HCT116 (cell line): ENCODE results near the gene GNGT2. TPM values are rescaled to one million over a fixed set of nuclear protein-coding genes. Genes with fewer than 3 reads are reported as not detected.
A peak's percentile ranks its signal among the peaks of the same experiment; 100 is the strongest.

Source experiments
- ATAC-seq: fragments of 200-7000 bp; cut with Tn5 transposase; 2 replicates; pipeline ENCODE4 v1.9.1; 2020; ENCODE audit warnings: mild to moderate bottlenecking, moderate library complexity
- BruUV-seq: library from RNA; stranded (reverse); fragments of 400-500 nt; replicated peaks from 2 replicates; lab custom pipeline; 2021; lab: Mats Ljungman, UMichigan
- CTCF ChIA-PET: fragments of 300-600 bp; sonication (Branson Sonifier 250); formaldehyde crosslinking; loops from one replicate; lab custom pipeline; 2021; ENCODE audit warnings: antibody characterized with exemption; lab: Charles Lee
- POLR2A ChIA-PET: fragments of 300-600, 350-600 bp; sonication (Branson Sonifier 250); formaldehyde crosslinking; loops from one replicate; lab custom pipeline; 2021; ENCODE audit warnings: antibody characterized with exemption; lab: Charles Lee
- RAD21 ChIA-PET, 2 experiments: fragments of 300-600 bp; sonication (Branson Sonifier 250); formaldehyde crosslinking; loops; one replicate each; lab custom pipeline; 2023; ENCODE audit warnings: low total read pairs in 2 of 2; ENCODE audit not compliant: uncharacterized antibody in 2 of 2, unreplicated experiment in 2 of 2, low non-redundant PET in 1 of 2; lab: Charles Lee
- DNase-seq: peaks from one replicate; pipeline ENCODE4 v3.0.0-alpha.2; 2010; ENCODE audit warnings: low read depth, low spot score
- H2AFZ ChIP-seq: fragments of 200-600 bp; shearing (Covaris generic), sonication (generic); 2 replicates; pipeline ENCODE4 v1.6.1; 2017; ENCODE audit warnings: low read depth, mixed run types, mixed read lengths, antibody characterized with exemption, low read length; ENCODE audit not compliant: poor library complexity, severe bottlenecking
- H3K27ac ChIP-seq: 2 replicates; pipeline ENCODE4 v1.5.1; 2012; ENCODE audit warnings: low read depth, low read length
- H3K27me3 ChIP-seq: fragments of 200-600 bp; sonication (generic); 2 replicates; pipeline ENCODE4 v1.6.1; 2016; ENCODE audit warnings: mixed run types, low read length, mixed read lengths; ENCODE audit not compliant: insufficient read depth
- H3K36me3 ChIP-seq, 2 experiments: fragments of 200-500 bp in 1 of 2; fragments of 200-600 bp in 1 of 2; sonication (Bioruptor generic) in 1 of 2; sonication (generic) in 1 of 2; 2 replicates each; pipeline versions ENCODE4 v1.5.1 to v1.6.1; 2014 to 2016; ENCODE audit warnings: low read length in 2 of 2, inconsistent platforms in 1 of 2, mixed read lengths in 1 of 2, mixed run types in 1 of 2; ENCODE audit not compliant: insufficient read depth in 2 of 2, control insufficient read depth in 1 of 2
- H3K4me1 ChIP-seq, 2 experiments: fragments of 200-600 bp in 1 of 2; sonication (generic) in 1 of 2; 2 replicates each; pipeline versions ENCODE4 v1.5.1 to v1.6.1; 2012 to 2017; ENCODE audit warnings: low read length in 2 of 2, inconsistent platforms in 1 of 2, mild to moderate bottlenecking in 1 of 2, mixed read lengths in 1 of 2, mixed run types in 1 of 2, moderate library complexity in 1 of 2; ENCODE audit not compliant: insufficient read depth in 2 of 2, control insufficient read depth in 1 of 2
- H3K4me2 ChIP-seq: fragments of 200-600 bp; sonication (generic); 2 replicates; pipeline ENCODE4 v1.6.1; 2017; ENCODE audit warnings: mixed run types, low read length, mixed read lengths
- H3K4me3 ChIP-seq, 2 experiments: fragments of 200-600 bp in 1 of 2; sonication (generic) in 1 of 2; replicated peaks in 1 of 2; 2 replicates each; pipeline ENCODE4 v1.5.1; 2011 to 2016; ENCODE audit warnings: low read length in 2 of 2, control low read depth in 1 of 2, low read depth in 1 of 2, mild to moderate bottlenecking in 1 of 2, mixed read lengths in 1 of 2, mixed run types in 1 of 2
- H3K79me2 ChIP-seq: fragments of 200-600 bp; sonication (generic); 2 replicates; pipeline ENCODE4 v1.6.1; 2017; ENCODE audit warnings: mild to moderate bottlenecking, mixed run types, low read length, moderate library complexity, mixed read lengths; ENCODE audit not compliant: insufficient read depth
- H3K9ac ChIP-seq: fragments of 200-600 bp; sonication (generic); 2 replicates; pipeline ENCODE4 v1.6.1; 2016; ENCODE audit warnings: low read length, mixed read lengths
- H3K9me2 ChIP-seq: fragments of 200-600 bp; sonication (generic), shearing (Covaris generic); 2 replicates; pipeline ENCODE4 v1.6.1; 2017; ENCODE audit warnings: mixed run types, mild to moderate bottlenecking, moderate library complexity; ENCODE audit not compliant: insufficient read depth
- H3K9me3 ChIP-seq, 2 experiments: fragments of 200-500 bp in 1 of 2; fragments of 200-600 bp in 1 of 2; sonication (Bioruptor generic) in 1 of 2; sonication (generic) in 1 of 2; 2 replicates each; pipeline ENCODE4 v1.6.1; 2014 to 2017; ENCODE audit warnings: low read length in 2 of 2, mixed read lengths in 2 of 2, inconsistent platforms in 1 of 2, low read depth in 1 of 2, mild to moderate bottlenecking in 1 of 2, mixed run types in 1 of 2, moderate library complexity in 1 of 2; ENCODE audit not compliant: control insufficient read depth in 1 of 2, insufficient read depth in 1 of 2
- H4K20me1 ChIP-seq: fragments of 200-600 bp; sonication (generic), shearing (Covaris generic); 2 replicates; pipeline ENCODE4 v1.6.1; 2017; ENCODE audit warnings: mixed run types, mild to moderate bottlenecking, moderate library complexity; ENCODE audit not compliant: insufficient read depth
- CEBPB ChIP-seq: IDR thresholded peaks from 2 replicates; pipeline ENCODE4 v1.6.1; 2012; ENCODE audit warnings: low read depth
- JUND ChIP-seq: IDR thresholded peaks from 2 replicates; pipeline ENCODE4 v1.6.1; 2012
- POLR2A ChIP-seq: IDR thresholded peaks from 2 replicates; pipeline ENCODE4 v1.7.0; 2011; ENCODE audit warnings: borderline replicate concordance; ENCODE audit not compliant: insufficient read depth, insufficient read length; ENCODE audit errors: extremely low read depth
- RAD21 ChIP-seq: IDR thresholded peaks from 2 replicates; pipeline ENCODE4 v1.6.1; 2012; ENCODE audit warnings: low read depth, mild to moderate bottlenecking
- SIN3A ChIP-seq: IDR thresholded peaks from 2 replicates; pipeline ENCODE4 v1.6.1; 2012; ENCODE audit warnings: low read depth
- SP1 ChIP-seq: IDR thresholded peaks from 2 replicates; pipeline ENCODE4 v1.6.1; 2012; ENCODE audit warnings: low read depth
- SRF ChIP-seq: IDR thresholded peaks from 2 replicates; pipeline ENCODE4 v1.6.1; 2012; ENCODE audit warnings: low read depth
- intact Hi-C: fragments of 100-400 bp; cut with micrococcal nuclease; formaldehyde crosslinking; loops from 2 replicates; pipeline ENCODE4 v1.10.0; 2022
- total RNA-seq: library from RNA; stranded (reverse); gene quantifications from one replicate; pipeline ENCODE4 v1.2.1, GENCODE V29; 2021; ENCODE audit not compliant: unreplicated experiment
- TF ChIP-seq, protein P1 (sequence below): IDR thresholded peaks from 2 replicates; pipeline ENCODE4 v1.6.1; 2012; ENCODE audit warnings: low read depth
- TF ChIP-seq, protein P2 (sequence below): IDR thresholded peaks from 2 replicates; pipeline ENCODE4 v1.6.1; 2011; ENCODE audit warnings: mild to moderate bottlenecking, low read length, moderate library complexity; ENCODE audit not compliant: insufficient replicate concordance; ENCODE audit errors: extremely low read depth

Gene GNGT2
- total RNA-seq, 1 experiment from 2014 or later, result not detected

DNA sequence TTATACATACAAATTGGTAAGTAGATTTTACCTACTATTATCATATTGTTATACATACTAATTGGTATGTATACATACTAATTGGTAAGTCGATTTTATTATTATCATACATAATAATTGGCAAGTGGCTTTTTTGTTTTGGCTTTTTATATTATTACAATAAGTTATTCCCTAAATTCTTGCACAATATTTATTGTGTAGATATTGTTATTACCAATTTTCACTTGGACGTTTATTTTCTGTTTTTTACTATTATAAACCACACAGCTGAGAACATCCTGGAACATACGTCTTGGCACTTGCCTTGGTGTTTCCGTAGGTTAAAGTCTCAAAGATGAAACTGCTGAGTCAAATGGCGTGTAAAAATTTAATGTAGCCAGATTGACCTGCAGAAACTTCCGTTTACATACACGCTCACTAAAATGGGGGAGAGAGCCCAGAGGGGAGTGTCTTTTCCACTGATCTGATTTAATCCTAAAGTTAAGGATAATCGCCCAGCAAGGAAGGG lies 18.9 kb downstream of the GNGT2 start:
- Histone ChIP-seq H2AFZ (peak overlapping the region; percentile 55), H4K20me1 (no peaks in the 10 kb centered on the region), H3K4me2 (peak overlapping the region; percentile 91), H3K4me1 (peaks cover 13 to 41% of the 10 kb centered on the region in 2 experiments; a peak in 3 of 4 replicates), H3K79me2 (no peaks in the 10 kb centered on the region), H3K27ac (peak overlapping the region; percentile 85), H3K9ac (peak overlapping the region; percentile 76), H3K36me3 (no peaks in the 10 kb centered on the region), H3K4me3 (peak overlapping the region; percentile 54 to 61), H3K27me3 (no peaks in the 10 kb centered on the region), H3K9me2 (no peaks in the 10 kb centered on the region), H3K9me3 (no peaks in the 10 kb centered on the region)
- ChIA-PET CTCF (interaction anchor here (1.0 to 2.1 kb wide), 7 partner anchors 11 to 387 kb away, joined by 3 to 26 read pairs (median 7); no protein-coding TSS in a partner anchor), POLR2A (interaction anchor here (0.6 to 1.6 kb wide), 5 partner anchors 11 to 366 kb away, joined by 3 to 5 read pairs (median 3); no protein-coding TSS in a partner anchor), RAD21 (no interaction called here)
- intact Hi-C loops, result loop anchor here (5.0 kb wide), 3 partner anchors 36 to 299 kb away; partner anchors contain the start of genes ATP5MC1 and UBE2Z
- no TSS peak for BruUV-seq
- ATAC-seq (no peak), DNase-seq (no peak)
- TF ChIP-seq SRF, result no peak
- TF ChIP-seq SP1, result peak; percentile 39; the same call in 1 of the 2 replicates
- no peak for TF ChIP-seq RAD21
- 0 out of 2 replicates have a peak, but pooled peaks have one; percentile 41 for TF ChIP-seq SIN3A
- no peak for TF ChIP-seq CEBPB
- TF ChIP-seq JUND, result no peak
- TF ChIP-seq, protein P1, sequence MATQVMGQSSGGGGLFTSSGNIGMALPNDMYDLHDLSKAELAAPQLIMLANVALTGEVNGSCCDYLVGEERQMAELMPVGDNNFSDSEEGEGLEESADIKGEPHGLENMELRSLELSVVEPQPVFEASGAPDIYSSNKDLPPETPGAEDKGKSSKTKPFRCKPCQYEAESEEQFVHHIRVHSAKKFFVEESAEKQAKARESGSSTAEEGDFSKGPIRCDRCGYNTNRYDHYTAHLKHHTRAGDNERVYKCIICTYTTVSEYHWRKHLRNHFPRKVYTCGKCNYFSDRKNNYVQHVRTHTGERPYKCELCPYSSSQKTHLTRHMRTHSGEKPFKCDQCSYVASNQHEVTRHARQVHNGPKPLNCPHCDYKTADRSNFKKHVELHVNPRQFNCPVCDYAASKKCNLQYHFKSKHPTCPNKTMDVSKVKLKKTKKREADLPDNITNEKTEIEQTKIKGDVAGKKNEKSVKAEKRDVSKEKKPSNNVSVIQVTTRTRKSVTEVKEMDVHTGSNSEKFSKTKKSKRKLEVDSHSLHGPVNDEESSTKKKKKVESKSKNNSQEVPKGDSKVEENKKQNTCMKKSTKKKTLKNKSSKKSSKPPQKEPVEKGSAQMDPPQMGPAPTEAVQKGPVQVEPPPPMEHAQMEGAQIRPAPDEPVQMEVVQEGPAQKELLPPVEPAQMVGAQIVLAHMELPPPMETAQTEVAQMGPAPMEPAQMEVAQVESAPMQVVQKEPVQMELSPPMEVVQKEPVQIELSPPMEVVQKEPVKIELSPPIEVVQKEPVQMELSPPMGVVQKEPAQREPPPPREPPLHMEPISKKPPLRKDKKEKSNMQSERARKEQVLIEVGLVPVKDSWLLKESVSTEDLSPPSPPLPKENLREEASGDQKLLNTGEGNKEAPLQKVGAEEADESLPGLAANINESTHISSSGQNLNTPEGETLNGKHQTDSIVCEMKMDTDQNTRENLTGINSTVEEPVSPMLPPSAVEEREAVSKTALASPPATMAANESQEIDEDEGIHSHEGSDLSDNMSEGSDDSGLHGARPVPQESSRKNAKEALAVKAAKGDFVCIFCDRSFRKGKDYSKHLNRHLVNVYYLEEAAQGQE, result no peak
- peak; percentile 63 for TF ChIP-seq POLR2A
- TF ChIP-seq, protein P2, sequence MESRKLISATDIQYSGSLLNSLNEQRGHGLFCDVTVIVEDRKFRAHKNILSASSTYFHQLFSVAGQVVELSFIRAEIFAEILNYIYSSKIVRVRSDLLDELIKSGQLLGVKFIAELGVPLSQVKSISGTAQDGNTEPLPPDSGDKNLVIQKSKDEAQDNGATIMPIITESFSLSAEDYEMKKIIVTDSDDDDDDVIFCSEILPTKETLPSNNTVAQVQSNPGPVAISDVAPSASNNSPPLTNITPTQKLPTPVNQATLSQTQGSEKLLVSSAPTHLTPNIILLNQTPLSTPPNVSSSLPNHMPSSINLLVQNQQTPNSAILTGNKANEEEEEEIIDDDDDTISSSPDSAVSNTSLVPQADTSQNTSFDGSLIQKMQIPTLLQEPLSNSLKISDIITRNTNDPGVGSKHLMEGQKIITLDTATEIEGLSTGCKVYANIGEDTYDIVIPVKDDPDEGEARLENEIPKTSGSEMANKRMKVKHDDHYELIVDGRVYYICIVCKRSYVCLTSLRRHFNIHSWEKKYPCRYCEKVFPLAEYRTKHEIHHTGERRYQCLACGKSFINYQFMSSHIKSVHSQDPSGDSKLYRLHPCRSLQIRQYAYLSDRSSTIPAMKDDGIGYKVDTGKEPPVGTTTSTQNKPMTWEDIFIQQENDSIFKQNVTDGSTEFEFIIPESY, result no peak
